D721Med (cell line): ENCODE data around the gene AMN.

Source experiments
- DNase-seq: peaks from one replicate; pipeline ENCODE4 v3.0.0; 2011; ENCODE audit warnings: low spot score; ENCODE audit not compliant: insufficient read length
- FAIRE-seq: peaks from 2 replicates; lab custom pipeline; 2011; peaks lifted over from hg19 to GRCh38; lab: Jason Lieb, UNC
- TF ChIP-seq, protein P1 (sequence below): IDR thresholded peaks from 2 replicates; pipeline ENCODE4 v1.5.1; 2012; ENCODE audit warnings: mild to moderate bottlenecking, control low read depth; ENCODE audit not compliant: insufficient read depth; ENCODE audit errors: missing control alignments

AMN gene

DNA sequence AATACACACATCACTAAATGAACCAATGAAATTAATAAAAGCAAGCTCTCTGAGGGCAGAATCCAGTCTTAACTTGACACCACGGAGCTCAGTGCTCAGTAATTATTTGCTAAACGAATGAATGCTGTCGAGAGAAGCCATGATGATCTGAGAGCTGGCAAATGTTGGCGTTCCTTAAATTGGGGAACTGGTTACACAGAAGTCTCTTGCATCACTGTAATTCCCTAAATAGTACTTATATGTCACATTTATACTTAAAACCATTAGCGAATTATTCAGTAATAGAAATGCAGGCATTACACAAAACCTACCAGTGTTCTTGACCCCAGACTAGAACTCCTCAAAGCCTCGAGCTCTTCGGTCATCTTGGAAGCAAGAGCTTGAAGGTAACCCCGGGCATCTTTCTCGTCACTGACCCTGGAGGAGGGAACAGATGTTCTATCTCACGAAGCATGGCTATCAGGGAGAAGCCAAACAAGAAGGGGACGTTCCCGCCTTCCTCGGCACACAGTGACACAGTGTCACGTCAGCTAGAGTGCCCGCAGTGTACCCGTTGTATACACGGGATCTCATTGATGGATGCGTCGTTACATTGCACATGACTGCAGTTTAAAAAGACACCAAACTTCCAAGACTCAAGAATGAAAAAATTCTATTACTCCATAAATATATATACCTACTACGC, 43.6 kb downstream of the AMN start:
- TF ChIP-seq, protein P1, sequence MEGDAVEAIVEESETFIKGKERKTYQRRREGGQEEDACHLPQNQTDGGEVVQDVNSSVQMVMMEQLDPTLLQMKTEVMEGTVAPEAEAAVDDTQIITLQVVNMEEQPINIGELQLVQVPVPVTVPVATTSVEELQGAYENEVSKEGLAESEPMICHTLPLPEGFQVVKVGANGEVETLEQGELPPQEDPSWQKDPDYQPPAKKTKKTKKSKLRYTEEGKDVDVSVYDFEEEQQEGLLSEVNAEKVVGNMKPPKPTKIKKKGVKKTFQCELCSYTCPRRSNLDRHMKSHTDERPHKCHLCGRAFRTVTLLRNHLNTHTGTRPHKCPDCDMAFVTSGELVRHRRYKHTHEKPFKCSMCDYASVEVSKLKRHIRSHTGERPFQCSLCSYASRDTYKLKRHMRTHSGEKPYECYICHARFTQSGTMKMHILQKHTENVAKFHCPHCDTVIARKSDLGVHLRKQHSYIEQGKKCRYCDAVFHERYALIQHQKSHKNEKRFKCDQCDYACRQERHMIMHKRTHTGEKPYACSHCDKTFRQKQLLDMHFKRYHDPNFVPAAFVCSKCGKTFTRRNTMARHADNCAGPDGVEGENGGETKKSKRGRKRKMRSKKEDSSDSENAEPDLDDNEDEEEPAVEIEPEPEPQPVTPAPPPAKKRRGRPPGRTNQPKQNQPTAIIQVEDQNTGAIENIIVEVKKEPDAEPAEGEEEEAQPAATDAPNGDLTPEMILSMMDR = no peak

DNA sequence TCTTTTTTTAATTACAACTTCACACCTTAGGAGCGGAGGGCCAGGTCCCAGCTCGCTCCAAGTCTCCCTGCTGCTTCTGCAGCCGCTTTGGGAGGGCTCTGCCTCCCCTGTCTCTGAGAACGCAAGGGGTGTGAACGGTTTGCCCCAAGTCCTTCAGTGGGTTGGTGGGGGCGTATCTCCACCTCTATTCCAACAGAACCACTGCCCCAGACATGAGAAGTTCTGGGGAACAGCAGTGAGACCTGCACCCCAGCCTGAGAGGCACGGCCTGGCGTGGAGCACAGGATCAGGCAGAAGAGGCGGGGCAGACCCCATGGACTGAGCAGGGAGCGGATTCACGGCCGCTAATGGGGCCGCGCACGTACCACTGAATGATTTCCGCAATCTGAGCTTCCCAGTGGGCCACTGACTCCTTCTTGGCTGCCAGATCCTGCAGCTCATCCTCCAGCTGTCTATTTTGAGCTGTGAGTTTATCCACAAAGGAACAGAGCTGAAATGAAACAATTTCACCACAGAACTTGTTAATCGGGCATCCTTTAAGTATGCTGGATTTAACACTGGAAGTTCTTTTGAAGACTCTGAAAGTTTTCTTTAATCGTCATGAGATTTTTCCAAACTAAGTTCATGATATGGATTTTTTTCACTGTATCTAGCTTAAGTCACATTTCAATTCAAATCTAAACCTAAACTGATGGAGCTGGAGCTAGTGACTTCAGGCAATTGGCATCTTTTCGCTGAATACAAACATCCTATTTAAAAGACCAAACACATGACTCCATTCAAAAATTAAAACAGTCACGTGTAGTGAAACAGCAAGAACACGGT, 44.4 kb downstream of the AMN start:
- TF ChIP-seq, protein P1 = no peak
- FAIRE-seq (no peak), DNase-seq (no peak)

More for the DNA sequence above, 43.6 kb downstream of the AMN start:
- DNase-seq (no peak), FAIRE-seq (no peak)

DNA sequence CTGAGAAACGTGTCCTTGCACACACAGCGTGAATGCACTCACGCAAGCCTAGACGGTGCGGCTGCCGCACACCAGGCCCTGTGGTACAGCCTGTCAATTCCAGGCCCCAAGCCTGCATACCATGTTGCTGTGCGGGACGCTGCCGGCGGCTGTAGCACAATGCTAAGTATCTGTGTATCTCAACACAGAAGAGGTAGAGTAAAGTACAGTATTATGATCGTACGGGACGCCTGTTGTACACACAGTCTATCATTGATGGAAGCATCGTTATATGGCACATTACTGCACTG, 45.0 kb downstream of the AMN start:
- FAIRE-seq (no peak), DNase-seq (no peak)
- TF ChIP-seq, protein P1 = no peak

DNA sequence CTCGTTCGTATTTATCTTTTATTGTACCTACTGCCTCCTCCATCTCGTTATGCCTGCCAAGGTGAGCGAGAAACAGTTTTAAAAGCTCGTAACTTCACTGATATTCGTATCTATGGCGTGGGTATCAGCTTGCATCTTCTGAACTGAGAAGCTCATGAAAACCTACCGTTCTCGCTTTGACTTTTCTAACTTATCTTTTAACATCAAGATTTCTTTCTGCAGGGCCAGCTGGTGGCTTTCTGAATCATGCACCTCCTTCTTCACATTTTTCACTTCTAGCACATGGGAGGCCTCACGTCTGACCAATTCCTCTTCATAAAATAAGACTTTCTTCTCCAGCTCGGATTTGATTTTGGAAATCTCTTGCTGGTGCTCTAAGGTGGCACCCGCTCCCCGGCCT, 45.8 kb downstream of the AMN start:
- no peak for DNase-seq
- no peak for FAIRE-seq

DNA sequence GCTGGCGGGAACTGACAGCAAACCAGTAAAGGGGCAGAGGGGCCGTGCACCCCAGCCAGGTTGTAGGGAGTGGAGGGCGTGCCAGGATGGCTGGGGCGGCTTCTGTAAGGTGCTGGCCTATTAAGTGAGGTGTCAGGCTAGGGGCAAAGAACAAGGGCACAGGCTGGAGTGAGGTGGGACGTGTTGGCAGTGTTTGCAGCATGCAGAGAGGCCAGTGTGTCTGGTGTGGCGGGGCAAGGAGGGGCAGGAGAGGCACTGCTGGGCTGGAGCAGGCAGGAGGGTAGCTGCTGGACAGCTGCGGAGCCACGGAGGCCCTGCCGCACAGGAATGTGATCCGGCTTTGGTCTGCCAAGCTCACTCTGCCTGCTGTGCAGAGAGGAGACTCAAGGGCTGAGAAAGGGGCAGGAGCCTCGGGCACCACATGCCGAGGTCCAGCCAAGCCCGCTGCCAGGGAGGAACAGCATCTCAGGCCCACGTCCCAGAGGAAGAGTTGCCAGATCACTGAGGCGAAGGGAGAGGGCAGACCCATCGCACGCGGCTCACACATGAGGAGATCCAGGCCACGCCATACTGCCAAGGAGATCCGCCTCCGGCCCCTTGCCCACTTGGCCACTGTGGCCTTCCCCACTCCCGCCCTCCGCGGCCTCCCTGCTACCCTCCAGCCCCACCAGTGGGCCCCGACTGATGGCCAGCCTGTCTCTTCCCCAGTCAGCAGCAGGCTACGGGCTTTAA, 46.8 kb downstream of the AMN start:
- no peak for FAIRE-seq
- DNase-seq = no peak
- TF ChIP-seq, protein P1 = no peak

More for the DNA sequence above, 45.8 kb downstream of the AMN start:
- TF ChIP-seq, protein P1 = no peak

DNA sequence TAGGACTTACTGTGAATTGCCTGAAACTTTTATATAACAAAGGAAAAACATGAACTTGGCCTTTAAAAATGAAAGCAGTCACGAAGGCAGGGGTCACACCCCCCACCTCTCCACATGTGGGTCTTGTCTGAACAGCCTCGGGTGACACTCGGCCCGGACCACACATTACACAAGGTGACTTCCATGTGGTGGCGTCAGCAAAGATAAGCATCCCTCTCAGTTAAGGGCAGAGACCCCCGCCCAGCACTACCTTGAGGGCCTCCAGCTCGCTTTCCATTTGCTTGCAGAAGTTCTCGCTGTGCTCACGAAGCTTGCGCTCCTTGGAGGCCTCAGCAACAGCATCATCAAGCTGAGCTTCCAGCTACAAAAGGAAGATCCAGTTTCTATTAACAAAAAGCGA, 47.4 kb downstream of the AMN start:
- DNase-seq (no peak), FAIRE-seq (no peak)
- TF ChIP-seq, protein P1 = no peak

DNA sequence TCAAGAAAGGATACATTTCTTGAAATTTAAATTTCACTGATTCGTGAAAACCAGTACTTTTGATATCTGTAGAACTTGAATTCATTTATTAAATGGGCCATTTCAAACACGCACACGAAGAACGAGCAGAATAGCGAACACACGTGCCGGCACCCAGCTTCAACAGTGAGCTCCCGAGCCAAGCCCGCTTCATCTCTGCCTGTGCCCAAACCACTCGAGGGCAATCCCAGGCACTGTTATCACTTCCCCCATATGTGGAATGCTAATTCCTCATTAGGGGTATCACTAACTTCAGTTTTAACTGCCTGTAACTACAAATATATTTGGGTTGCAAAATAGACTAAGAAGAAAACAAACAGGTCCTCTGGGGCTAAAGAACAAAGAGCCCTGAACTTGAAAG, 48.0 kb downstream of the AMN start:
- DNase-seq = no peak
- no peak for FAIRE-seq
- TF ChIP-seq, protein P1 = no peak
